GM10266 (cell line): Measurements from ENCODE around the gene RBM10.

Source experiments
- DNase-seq: peaks from one replicate; pipeline ENCODE4 v3.0.0; 2012; ENCODE audit errors: extremely low spot score
- CTCF ChIP-seq: IDR thresholded peaks from 2 replicates; pipeline ENCODE4 v1.5.1; 2012; ENCODE audit warnings: mild to moderate bottlenecking, low read depth; ENCODE audit not compliant: control insufficient read depth, insufficient read depth; ENCODE audit errors: missing control alignments

Gene RBM10

GRCh38 chrX:47230136-47230868 lies 85.3 kb downstream of the RBM10 start:
- DNase-seq, result no peak
- no peak for TF ChIP-seq CTCF

GRCh38 chrX:47231167-47231566 lies 86.1 kb downstream of the RBM10 start:
- DNase-seq, result no peak
- no peak for TF ChIP-seq CTCF

DNA sequence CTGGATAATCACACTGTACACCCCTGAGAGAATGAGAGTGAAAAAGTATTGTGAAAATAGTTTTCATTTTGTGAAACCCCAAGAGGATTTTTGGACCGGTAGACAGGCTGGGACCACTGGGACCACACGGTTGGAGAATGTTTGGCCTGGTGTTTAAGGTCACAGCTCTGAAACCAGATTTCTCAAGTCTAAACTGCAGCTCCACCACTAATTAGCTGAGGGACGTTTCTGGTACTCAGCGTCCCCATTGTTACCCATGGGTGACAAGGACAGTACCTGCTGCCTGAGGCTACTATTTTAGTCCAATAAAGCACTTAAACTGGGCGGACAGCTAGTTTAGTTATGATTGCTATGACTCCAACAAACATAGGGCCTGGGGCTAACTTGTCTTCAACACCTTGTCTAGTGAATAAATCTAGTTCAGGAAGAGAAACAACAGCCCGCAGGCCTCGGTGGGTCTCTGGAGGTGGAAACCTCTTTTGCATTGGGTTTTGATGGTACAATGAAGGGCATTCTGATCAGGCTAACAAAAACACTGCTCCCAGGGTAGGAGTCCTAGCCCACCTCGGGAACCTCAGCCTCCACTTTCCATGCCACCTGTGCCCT lies 87.3 kb downstream of the RBM10 start:
- no peak for TF ChIP-seq CTCF
- no peak for DNase-seq

DNA sequence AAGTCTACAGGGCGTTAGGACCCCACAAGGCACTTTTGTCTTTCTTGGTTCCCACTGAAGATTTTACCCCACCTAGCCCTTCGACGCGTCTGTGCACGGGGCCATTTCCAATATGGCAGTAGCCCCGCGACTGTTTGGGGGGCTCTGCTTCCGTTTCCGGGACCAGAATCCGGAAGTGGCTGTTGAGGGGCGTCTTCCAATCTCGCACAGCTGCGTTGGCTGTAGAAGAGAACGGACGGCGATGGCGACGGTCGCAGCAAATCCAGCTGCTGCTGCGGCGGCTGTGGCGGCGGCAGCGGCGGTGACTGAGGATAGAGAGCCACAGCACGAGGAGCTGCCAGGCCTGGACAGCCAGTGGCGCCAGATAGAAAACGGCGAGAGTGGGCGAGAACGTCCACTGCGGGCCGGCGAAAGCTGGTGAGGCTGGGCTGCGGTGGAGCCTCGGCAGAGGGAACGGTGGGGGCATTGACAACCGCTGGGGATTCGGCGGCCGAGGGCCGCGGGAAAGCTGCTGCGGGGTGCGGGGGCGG lies 87.8 kb downstream of the RBM10 start, which contains the start of gene USP11:
Gene USP11, plus strand, starts transcription at position 207 of the 530 bp plus-strand sequence. Its CDS starts 35 bp downstream, at position 242.
- peak; percentile 53 for DNase-seq
- TF ChIP-seq CTCF, result no peak

GRCh38 chrX:47233333-47234113 lies 88.5 kb downstream of the RBM10 start:
- peak; percentile 88 for DNase-seq
- no peak for TF ChIP-seq CTCF

DNA sequence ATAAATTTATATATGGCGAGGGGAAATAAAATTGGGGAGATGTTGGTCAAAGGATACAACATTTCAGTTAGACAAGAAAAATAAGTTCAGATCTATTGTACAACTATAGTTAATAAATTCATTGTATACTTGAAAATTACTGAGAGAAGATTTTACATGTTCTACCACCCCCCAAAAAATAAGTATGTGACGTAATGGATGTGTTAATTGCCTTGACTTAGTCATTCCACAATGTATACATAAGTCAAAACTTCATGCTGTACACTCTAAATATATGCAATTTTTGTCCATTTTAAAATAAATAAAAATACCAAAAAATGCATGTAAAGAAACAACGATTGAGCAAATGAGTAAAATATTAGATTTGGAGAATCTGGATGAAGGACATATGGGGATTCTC lies 89.6 kb downstream of the RBM10 start:
- TF ChIP-seq CTCF, result no peak
- no peak for DNase-seq
